Measurements from ENCODE around the gene MAST4. TPM values are rescaled to one million over a fixed set of nuclear protein-coding genes. Genes with fewer than 3 reads are reported as not detected.

The MAST4 gene
- total RNA-seq, 1 donor from 2014 or later = 11.3 TPM

DNA sequence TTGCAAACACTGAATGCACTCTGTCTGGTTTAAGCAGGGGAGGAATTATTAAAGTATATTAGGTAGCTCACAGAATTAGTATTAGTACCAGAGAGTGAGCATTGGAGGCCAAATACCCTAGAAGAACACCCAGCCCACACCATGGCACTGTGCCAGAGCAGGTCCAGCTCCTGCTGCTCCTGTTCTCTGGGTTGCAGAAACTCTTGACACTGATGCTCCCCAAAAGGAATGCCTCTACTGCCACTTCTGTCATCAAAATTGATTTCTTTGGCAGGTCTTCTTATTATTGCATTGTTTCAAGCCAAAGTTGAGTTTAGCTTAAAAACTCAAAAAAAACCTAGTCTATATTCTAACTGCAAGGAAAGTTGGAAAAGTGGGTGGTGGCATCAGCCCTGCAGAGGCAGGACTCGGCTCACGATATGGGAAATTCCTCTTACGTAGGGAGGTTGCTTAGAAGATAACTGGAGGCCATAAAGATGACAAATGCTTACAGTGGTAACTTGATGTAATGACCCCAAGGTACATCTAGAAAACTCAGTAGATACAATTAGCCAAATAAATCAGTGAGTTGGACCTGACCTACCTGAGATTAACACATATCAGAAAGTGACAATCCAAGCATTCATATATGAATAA, 477.0 kb downstream of the MAST4 start:
- Mint-ChIP-seq H3K36me3 (ENCODE audit: low read depth) (no peaks in the 10 kb centered on the region), H3K4me3 (ENCODE audit: unreplicated experiment) (no peak overlapping the region), H3K27me3 (ENCODE audit: low read depth) (no peaks in the 10 kb centered on the region), H3K9me3 (ENCODE audit: low read depth) (no peaks in the 10 kb centered on the region), H3K4me1 (ENCODE audit: low read depth) (no peaks in the 10 kb centered on the region), H3K27ac (ENCODE audit: unreplicated experiment) (no peak overlapping the region)
- DNase-seq (ENCODE audit: low spot score) = no peak
- TF ChIP-seq, protein P1, sequence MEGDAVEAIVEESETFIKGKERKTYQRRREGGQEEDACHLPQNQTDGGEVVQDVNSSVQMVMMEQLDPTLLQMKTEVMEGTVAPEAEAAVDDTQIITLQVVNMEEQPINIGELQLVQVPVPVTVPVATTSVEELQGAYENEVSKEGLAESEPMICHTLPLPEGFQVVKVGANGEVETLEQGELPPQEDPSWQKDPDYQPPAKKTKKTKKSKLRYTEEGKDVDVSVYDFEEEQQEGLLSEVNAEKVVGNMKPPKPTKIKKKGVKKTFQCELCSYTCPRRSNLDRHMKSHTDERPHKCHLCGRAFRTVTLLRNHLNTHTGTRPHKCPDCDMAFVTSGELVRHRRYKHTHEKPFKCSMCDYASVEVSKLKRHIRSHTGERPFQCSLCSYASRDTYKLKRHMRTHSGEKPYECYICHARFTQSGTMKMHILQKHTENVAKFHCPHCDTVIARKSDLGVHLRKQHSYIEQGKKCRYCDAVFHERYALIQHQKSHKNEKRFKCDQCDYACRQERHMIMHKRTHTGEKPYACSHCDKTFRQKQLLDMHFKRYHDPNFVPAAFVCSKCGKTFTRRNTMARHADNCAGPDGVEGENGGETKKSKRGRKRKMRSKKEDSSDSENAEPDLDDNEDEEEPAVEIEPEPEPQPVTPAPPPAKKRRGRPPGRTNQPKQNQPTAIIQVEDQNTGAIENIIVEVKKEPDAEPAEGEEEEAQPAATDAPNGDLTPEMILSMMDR (IDR thresholded peaks at IDR 0.05) = no peak

DNA sequence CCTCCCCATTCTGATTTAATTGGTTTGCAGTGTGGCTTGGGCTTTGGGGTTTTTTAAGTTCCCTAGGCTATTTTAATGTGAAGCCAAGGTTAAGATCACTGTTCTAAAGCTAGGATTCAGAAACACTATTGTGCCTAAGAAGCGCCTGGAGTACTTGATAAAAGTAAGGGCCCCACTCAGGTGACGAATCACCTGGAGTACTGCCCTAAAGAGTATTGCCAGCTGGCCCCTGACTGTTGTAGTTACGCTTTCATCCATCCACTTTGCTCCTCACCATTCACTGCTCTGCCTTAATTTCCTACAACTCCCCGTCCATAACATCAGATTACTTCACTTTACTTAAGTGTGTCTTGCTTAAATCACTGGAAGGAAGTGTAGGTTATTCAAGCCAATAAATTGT, 481.1 kb downstream of the MAST4 start:
- Mint-ChIP-seq H3K27me3 (ENCODE audit: low read depth) (no peaks in the 10 kb centered on the region), H3K4me1 (ENCODE audit: low read depth) (no peaks in the 10 kb centered on the region), H3K27ac (ENCODE audit: unreplicated experiment) (no peak overlapping the region), H3K9me3 (ENCODE audit: low read depth) (no peaks in the 10 kb centered on the region), H3K36me3 (ENCODE audit: low read depth) (no peaks in the 10 kb centered on the region), H3K4me3 (ENCODE audit: unreplicated experiment) (no peak overlapping the region)
- DNase-seq (ENCODE audit: low spot score) = no peak
- TF ChIP-seq, protein P1 (IDR thresholded peaks at IDR 0.05) = no peak

DNA sequence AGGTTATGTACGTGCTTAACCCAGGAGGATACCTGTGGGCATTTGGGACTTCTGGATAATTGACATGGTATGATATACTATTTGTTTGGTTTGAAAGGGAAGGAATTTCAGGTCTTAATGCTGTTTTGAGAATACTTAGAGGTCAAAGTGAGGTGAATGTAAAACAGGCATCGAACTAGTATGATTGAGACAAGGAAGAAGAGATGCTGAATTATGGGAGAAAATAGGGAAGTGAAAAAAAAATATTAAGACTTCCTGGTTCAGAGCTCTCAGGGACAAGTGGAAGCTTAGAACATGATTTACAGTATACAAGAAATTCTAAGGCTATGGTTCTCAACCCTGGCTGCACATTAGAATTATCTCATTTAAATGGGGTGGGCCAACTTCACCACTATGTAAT, 485.1 kb downstream of the MAST4 start:
- no peak overlapping the region for H3K27ac Mint-ChIP-seq (ENCODE audit: unreplicated experiment)
- DNase-seq (ENCODE audit: low spot score) = no peak

DNA sequence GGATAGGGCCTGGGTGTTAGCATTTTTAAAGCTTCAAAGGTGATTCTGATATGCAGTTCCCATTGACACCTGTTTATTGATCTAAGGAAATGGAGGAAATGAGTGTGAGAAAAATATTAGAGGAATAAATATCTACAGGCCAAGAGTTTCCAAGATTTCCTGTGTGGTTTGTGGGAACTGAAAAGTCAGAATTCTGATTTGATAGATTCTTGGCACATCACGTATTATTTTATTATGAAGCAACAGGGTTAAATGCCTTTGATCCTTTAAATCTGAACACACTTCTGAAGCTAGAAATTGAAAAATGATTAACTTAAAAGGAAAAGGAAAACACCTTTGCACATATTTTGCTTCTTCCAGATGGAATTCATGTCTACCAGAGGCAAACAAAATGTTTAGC, 486.7 kb downstream of the MAST4 start:
- TF ChIP-seq, protein P1 (IDR thresholded peaks at IDR 0.05) = no peak
- Mint-ChIP-seq H3K27me3 (ENCODE audit: low read depth) (no peaks in the 10 kb centered on the region), H3K36me3 (ENCODE audit: low read depth) (no peaks in the 10 kb centered on the region), H3K9me3 (ENCODE audit: low read depth) (no peaks in the 10 kb centered on the region), H3K27ac (ENCODE audit: unreplicated experiment) (no peak overlapping the region), H3K4me1 (ENCODE audit: low read depth) (peaks cover 6% of the 10 kb centered on the region), H3K4me3 (ENCODE audit: unreplicated experiment) (no peak overlapping the region)
- DNase-seq (ENCODE audit: low spot score) = no peak

More for the DNA sequence above, 485.1 kb downstream of the MAST4 start:
- Mint-ChIP-seq H3K4me1 (ENCODE audit: low read depth) (peaks cover 6% of the 10 kb centered on the region), H3K27me3 (ENCODE audit: low read depth) (no peaks in the 10 kb centered on the region), H3K36me3 (ENCODE audit: low read depth) (no peaks in the 10 kb centered on the region), H3K9me3 (ENCODE audit: low read depth) (no peaks in the 10 kb centered on the region), H3K4me3 (ENCODE audit: unreplicated experiment) (no peak overlapping the region)
- TF ChIP-seq, protein P1 (IDR thresholded peaks at IDR 0.05) = no peak

DNA sequence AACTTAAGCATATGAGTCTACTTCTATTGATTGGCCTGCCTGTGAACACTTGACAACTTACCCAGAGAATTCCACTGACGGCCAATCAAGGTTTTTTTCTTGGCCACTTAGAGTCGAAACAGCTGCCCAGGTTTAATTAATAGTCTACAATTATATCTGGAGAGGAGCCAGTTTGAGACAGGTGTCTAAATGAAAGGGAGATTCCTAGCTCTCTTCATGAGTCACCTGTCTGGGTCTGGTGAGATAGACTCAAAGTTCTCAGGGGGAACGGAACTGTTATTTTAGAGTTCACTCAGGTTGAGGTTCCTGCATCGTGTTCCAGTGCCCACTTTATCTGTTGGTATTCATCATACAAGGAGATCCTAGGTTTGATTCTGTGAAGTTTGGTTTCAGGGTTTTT, 489.4 kb downstream of the MAST4 start:
- H3K4me3 Mint-ChIP-seq (ENCODE audit: unreplicated experiment) = no peak overlapping the region
- no peaks in the 10 kb centered on the region for H3K36me3 Mint-ChIP-seq (ENCODE audit: low read depth)
- H3K27ac Mint-ChIP-seq (ENCODE audit: unreplicated experiment) = no peak overlapping the region
- H3K27me3 Mint-ChIP-seq (ENCODE audit: low read depth) = no peaks in the 10 kb centered on the region
- H3K4me1 Mint-ChIP-seq (ENCODE audit: low read depth) = peaks cover 6% of the 10 kb centered on the region
- no peak for DNase-seq (ENCODE audit: low spot score)
- no peaks in the 10 kb centered on the region for H3K9me3 Mint-ChIP-seq (ENCODE audit: low read depth)
- TF ChIP-seq, protein P1 (IDR thresholded peaks at IDR 0.05) = no peak
